ENCODE results near the gene HAUS5. TPM values are rescaled to one million over a fixed set of nuclear protein-coding genes. Genes with fewer than 3 reads are reported as not detected.

The HAUS5 gene
- polyA plus RNA-seq, 3 donors = 19.9 to 21.4 (median 21.4) TPM

DNA sequence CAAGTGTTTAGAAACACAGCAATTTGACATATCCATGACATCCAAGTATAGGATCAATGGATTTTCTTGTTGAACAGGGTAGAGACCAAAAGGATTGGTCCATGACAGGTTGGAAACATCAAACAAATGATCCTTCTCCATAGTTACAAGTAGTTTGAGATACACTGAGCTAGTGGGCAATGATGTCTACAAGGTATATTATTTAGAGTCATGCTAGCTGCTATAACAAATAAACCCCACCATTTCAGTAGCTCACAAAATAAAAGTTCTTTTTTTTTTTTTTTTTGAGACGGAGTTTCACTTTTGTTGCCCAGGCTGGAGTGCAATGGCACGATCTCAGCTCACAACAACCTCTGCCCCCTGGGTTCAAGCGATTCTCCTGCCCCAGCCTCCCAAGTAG lies 4.9 kb upstream of the HAUS5 start:
- no peak for DNase-seq (ENCODE audit: low read depth in 3 of 3, low spot score in 2 of 3)

DNA sequence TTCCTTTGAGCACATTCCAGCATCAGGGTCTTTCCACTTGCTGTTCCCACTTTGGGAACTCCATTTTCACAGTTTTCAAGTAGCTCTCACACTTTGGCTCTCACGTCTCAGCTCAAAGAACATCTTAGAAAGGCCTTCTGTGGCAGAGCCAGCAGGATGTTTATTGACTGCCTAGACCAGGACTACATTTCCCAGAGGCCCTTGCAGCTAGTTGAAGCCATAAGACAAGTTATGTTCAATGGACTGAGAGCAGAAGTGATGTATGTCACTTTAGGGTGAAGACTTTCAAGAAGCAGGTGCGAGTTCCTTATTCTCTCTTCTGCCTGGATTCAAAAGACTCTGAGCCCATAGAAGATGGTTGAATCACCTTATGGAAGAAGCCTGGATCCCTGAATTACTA lies 4.3 kb upstream of the HAUS5 start:
- DNase-seq (ENCODE audit: low read depth in 3 of 3, low spot score in 2 of 3) = no peak

DNA sequence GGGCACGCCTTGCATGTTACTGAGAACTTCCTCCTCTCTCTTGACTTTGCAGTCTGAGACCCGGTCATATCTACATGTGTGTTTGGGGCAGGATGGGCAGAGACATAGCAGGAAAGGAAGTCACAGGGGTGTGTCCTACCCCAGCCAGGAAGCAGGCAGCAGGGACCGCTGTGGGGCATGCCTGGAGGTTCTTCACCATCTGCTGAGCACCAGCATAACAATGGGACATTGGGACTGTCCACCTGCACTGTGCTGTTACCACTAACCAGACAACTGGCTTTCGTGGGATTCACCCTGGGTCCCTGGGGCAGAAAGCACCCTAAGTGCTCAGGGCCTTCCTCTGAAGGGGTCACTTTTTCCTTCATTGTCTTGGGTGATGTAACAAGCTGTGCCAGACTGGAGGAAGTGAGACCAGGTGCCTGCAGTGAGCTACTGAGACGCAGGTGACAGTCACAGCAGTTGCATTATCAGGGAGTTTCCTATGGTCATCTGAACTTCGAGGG lies 2.6 kb upstream of the HAUS5 start:
- no peak for DNase-seq (ENCODE audit: low read depth in 3 of 3, low spot score in 2 of 3)

DNA sequence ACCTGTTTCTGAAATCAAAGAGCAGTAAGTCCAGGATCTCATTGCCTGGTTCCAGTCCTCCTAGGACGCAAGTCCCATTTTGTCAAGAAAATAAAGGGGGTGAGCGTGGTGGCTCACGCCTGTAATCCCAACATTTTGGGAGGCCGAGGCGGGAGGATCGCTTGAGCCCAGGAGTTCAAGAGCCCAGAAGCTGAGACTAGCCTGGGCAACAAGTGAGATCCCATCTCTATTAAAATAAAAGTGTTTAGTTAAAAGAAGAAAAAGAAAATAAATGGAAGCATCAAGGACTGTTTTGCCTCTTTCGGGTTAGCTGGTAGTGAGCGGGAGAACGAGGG lies 344 bp upstream of the HAUS5 start:
- no peak for DNase-seq (ENCODE audit: low read depth in 3 of 3, low spot score in 2 of 3)

DNA sequence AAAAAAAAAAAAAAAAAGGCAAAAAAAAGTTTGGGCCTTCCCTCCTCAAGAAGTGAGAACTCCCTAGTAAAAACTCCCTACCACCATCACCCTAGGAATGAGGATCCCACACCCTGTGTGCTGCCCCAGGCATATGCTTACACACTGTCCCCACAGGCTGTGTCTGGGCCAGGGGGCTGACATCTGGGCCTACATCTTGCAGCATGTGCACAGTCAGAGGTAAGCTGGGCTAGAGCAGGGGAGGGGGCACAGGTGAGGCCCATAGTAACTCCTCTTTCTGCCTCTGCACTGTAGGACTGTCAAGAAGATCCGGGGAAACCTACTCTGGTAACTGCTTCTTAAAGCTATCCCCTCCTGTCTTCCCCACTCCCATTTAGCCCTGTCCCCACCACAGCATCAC lies 1.0 kb downstream of the HAUS5 start:
- DNase-seq (ENCODE audit: low read depth in 3 of 3, low spot score in 2 of 3) = no peak

DNA sequence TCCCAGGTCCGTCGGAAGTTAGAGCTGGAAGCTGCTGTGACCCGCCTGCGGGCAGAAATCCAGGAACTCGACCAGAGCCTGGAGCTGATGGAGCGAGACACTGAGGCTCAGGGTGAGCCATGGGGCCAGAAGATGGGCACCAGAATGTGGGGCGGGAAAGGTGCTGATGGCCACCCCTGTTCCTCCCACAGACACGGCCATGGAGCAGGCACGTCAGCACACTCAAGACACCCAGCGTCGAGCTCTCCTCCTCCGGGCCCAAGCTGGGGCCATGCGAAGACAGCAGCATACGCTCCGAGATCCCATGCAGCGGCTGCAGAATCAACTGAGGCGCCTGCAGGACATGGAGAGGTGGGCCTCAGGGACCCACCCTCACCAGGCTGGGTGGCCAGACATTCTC lies 2.5 kb downstream of the HAUS5 start:
- no peak for DNase-seq (ENCODE audit: low read depth in 3 of 3, low spot score in 2 of 3)

DNA sequence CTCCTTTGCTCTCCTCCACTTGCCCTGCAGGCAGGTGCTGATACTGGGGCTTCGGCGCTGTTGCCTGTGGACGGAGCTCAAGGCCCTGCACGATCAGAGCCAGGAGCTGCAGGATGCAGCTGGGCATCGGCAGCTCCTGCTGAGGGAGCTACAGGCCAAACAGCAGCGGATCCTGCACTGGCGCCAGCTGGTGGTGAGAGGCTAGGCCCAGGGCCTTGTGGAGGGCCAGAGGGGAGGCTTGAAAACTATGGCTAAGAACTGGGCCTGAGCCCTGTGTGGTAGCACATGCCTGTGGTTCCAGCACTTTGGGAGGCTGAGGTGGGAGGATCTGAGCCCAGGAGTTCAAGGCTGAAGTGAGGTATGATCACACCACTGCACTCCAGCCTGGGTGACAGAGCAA lies 6.3 kb downstream of the HAUS5 start:
- no peak for DNase-seq (ENCODE audit: low read depth in 3 of 3, low spot score in 2 of 3)

DNA sequence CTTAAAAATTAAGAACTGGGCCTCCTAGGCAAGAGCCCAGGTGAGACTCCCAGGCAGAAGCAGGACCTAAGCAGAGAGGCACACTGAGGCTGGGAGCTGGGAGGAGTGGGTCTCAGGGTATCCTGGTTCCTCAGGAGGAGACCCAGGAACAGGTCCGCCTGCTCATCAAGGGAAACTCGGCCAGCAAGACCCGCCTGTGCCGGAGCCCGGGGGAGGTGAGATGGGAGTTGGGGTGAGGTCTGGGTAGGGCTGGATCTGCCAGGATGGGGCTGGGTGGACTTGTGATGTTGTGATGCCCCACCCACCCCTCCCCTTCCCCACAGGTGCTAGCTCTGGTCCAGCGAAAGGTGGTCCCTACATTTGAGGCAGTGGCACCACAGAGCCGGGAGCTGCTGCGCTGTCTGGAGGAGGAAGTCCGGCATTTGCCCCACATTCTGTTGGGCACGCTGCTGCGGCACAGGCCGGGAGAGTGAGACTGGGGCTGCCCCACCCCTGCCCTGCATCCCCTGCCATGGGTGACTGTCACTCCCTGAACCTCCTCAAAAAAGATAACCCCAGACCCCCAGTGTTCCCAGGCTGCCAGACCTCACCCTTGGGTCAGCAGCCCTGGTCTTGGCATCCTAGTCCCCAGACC lies 6.9 kb downstream of the HAUS5 start:
- DNase-seq (ENCODE audit: low read depth in 3 of 3, low spot score in 2 of 3) = no peak

DNA sequence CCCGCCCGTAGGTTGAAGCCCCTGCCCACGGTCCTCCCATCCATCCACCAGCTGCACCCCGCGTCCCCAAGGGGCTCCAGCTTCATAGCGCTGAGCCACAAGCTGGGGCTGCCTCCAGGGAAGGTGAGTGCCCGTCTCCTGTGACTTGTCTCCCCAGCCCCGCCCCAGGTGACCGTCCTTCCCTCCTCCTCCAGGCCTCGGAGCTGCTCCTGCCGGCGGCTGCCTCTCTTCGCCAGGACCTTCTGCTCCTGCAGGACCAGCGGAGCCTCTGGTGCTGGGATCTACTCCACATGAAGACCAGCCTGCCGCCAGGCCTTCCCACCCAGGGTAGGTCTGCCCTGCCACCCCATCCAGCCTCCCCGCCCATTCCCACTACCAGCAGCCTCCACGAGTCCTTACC lies 7.5 kb downstream of the HAUS5 start:
- no peak for DNase-seq (ENCODE audit: low read depth in 3 of 3, low spot score in 2 of 3)

DNA sequence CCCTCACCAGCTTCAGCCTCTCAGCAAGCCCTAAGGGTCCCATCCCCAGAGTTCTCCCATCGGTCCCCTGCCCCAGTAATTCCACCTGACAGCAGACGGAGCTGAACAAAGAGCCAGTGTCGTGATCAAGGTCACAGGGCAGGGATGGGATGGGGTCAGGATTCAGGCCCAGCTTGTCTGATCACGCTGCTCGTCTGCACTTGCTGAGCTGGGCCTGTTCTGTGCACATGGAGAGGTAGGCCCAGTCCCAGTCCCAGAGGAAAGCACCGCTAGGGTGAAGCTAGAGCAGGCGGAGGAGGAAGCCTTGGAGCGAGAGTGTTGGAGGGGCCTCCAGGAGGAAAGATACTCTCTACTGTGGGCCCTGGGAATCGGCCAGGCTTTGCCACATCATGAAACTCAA lies 9.2 kb downstream of the HAUS5 start:
- DNase-seq (ENCODE audit: low read depth in 3 of 3, low spot score in 2 of 3) = no peak

DNA sequence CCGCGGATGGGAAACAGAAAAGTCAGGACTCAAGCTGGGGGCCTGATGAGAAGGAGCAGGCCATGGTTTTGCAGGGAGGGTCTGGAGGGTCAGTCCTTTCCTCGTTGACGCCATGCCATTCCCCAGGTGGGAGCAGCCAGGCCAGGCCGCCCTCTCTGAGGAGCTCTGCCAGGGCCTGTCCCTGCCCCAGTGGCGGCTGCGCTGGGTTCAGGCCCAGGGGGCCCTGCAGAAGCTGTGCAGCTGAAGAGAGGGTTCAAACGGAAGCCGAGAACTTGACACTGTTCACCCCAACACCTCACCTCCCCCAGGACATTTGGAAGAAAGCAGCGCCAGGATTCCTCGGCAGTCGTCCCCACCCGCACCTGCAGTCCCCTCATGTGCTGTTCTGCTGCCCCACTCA lies 10.2 kb downstream of the HAUS5 start:
- DNase-seq (ENCODE audit: low read depth in 3 of 3, low spot score in 2 of 3) = no peak

DNA sequence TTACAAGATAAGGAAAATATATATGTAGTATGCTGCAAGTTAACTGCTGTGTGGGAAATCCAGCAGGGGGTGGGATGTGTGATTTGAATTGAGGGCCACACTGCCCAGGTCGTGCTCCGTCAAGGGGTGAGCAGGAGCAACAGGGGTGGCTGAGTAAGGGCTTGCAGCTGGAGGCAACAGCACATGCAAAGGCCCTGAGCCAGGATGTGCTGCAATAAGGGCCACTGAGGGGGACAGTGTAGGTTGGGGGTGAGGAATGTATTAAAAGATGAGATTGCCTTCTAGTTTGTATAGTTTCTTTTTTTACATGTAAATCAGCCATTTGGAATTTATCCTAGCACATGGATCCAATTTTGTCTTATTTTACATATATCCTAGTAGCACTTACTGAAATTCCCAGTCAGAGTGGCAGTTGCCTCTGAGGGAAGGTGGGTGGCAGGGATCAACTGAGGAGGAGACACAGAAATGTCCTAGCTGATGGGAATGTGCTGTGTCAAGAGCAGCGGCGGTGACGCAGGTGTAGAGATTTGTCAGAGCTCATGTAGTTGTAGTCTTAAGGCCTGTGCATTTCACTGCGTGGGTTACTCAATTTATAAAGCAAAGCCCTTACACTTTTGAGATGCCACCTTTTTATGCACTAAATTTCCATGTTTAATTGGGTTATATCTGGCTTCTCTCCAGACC lies 10.9 kb downstream of the HAUS5 start:
- no peak for DNase-seq (ENCODE audit: low read depth in 3 of 3, low spot score in 2 of 3)

DNA sequence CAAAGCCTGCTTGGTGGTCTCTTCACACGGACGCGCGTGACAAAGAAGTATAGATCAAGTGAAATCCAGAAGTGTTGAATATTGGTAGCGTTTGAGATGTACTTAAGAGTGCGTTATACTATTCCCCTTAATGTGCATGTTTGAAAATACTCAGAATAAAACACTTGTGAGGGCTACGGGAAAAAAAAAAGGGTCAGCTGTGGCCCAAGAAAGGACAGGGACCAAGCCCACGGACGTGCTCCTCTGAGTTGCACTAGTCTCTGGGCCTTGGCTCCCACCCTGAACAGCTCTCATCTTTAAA lies 15.7 kb downstream of the HAUS5 start:
- DNase-seq (ENCODE audit: low read depth in 3 of 3, low spot score in 2 of 3) = no peak

DNA sequence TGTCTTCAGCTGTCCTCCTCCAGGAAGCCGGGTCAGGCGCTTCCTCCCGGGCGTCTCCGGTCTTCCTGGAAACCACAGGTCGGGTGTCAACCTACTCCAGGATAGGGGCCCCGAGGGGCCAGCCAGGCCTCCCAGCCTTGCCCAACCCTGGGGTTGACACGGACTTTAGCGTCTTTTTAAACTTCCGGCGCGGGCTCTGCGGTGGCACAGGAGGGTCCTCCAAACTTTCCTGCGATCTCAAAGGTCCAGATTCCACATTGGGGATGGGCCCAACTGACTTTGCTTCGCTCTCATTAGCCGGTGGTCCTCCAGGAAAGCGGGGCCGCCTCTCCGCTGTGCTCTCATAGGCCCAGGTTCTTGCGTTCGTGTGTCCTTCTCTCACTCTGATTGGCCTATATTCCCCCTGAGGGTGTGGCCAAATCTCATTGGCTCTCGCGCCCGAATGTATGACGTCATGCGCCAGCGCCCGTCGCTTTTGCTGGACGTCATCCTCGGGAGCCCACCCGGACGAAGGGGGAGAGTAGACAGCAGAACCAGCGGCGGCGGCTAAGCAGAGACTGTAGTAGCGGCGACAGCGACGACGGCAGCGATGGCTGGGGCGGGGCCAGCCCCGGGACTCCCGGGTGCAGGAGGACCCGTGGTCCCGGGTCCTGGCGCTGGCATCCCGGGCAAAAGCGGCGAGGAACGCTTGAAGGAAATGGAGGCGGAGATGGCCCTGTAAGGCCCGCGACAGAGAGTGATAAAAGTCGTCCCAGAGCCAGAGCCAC lies 16.2 kb downstream of the HAUS5 start, which contains the start of gene RBM42:
Gene RBM42 (plus strand): TSS at position 472 of the 767 bp plus-strand sequence. CDS start 118 bp downstream, at position 590.
- DNase-seq (ENCODE audit: low read depth in 3 of 3, low spot score in 2 of 3) = peak; percentile 98 to 99 (median 99)

DNA sequence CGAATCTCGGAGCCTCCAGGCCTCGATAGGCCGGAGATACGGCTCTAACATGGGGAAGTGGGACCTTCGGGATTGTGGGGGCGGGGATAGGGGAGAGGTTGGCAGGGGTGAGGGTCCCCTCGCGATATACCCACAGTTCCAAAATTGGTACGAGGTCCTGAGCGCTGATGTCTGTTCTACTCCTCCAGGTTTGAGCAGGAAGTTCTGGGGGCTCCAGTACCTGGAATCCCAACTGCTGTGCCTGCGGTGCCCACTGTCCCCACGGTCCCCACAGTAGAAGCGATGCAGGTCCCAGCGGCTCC lies 16.7 kb downstream of the HAUS5 start:
- no peak for DNase-seq (ENCODE audit: low read depth in 3 of 3, low spot score in 2 of 3)

DNA sequence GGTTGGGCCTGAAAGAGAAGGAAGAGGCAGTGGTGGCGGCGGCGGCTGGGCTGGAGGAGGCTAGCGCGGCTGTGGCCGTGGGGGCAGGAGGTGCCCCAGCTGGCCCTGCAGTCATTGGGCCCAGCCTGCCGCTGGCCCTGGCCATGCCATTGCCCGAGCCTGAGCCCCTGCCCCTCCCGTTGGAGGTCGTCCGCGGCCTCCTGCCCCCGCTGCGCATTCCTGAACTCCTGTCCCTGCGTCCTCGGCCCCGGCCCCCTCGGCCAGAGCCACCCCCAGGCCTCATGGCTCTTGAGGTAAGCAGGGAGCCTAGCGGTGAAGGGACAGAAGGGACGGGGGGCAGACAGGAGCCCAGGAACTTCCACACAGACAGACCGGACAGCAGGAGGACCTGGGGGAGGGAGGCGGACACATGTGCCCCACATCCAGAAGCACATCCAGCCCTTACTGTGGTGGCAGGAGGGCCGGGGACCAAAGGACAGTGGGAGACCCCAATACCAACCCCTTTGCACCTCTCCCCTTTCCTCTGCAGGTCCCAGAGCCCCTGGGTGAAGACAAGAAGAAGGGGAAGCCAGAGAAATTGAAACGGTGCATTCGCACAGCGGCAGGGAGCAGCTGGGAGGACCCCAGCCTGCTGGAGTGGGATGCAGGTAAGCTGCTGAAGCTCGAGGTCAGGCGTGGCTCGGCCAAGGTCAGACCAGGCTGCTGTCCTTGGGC lies 21.3 kb downstream of the HAUS5 start:
- DNase-seq (ENCODE audit: low read depth in 3 of 3, low spot score in 2 of 3) = no peak

DNA sequence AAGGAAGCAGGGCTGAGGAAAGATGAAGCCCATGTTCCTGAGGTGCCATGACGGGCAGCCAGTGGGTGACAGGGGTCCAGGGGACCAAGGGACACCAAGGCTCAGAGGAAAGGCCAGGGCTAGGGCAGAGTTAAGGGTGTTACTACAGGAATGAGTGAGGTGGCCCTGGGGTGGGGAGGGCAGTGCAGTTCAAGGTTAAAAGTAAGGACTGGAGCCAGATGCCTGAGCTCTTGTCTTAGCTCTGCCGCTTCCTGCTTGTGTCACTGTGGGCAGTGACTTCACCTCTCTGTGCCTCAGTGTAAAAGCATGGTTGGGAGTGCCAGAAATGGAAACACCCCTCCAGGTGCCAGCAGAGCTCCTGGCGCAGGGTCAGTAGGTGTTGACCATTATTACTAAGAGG lies 24.1 kb downstream of the HAUS5 start:
- DNase-seq (ENCODE audit: low read depth in 3 of 3, low spot score in 2 of 3) = no peak

DNA sequence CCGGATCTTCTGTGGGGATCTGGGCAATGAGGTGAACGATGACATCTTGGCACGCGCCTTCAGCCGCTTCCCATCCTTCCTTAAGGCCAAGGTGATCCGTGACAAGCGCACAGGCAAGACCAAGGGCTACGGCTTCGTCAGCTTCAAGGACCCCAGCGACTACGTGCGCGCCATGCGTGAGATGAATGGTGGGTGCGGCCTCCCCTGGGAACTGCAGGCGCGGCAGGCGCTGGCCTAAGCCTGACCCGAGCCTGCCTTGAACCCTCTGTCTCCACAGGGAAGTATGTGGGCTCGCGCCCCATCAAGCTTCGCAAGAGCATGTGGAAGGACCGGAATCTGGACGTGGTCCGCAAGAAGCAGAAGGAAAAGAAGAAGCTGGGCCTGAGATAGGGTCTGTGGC lies 24.6 kb downstream of the HAUS5 start:
- DNase-seq (ENCODE audit: low read depth in 3 of 3, low spot score in 2 of 3) = no peak

DNA sequence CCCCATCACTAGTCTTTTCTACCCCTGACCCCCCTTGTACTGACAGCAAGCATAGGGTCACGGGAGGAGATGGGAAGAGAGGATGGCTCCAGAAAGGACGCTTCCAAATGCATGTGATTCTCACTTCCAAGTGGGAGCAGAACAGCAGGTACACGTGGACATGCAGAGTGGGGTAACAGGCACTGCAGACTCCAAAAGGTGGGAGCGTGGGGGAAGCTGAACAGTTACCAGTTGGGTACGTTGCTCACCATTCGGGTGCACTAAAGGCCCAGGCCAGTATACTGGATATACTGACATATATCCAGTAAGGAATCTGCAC lies 26.7 kb downstream of the HAUS5 start:
- DNase-seq (ENCODE audit: low read depth in 3 of 3, low spot score in 2 of 3) = no peak

DNA sequence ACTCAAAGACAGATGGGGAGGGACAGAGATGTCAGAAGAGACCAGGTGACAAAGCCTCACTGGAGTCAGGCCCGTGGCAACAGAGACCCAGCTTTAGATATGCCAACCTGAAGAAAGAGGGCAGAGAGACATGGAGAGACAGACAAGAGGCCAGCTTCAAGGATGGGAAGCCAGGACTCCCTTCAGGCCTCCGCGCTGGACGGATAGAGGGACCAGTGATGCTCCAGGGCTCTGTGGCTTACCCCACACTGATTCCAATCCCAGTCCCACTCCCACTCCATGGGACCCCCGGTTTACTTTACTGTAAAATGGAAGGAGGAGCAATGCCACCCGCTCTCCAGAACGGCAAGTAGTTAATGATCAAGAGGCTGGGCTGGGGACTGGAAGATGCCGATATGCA lies 27.3 kb downstream of the HAUS5 start:
- no peak for DNase-seq (ENCODE audit: low read depth in 3 of 3, low spot score in 2 of 3)

DNA sequence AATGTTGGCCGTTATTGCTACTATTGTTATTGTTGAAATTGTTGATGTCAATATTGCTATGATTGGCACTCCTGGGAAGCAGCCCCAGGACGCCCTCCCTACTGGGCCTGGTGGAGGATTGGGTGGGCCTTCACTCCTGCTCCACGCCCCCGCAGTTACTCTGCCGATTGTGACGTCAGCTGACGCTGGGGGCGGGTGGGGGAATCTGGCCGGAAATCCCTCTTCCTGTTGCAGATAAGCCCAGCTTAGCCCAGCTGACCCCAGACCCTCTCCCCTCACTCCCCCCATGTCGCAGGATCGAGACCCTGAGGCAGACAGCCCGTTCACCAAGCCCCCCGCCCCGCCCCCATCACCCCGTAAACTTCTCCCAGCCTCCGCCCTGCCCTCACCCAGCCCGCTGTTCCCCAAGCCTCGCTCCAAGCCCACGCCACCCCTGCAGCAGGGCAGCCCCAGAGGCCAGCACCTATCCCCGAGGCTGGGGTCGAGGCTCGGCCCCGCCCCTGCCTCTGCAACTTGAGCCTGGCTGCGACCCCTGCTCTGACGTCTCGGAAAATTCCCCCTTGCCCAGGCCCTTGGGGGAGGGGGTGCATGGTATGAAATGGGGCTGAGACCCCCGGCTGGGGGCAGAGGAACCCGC lies 29.1 kb downstream of the HAUS5 start, which contains the start of gene ETV2:
Gene ETV2 (plus strand): TSS at position 231 of the 637 bp plus-strand sequence. CDS start 716 bp downstream, outside the sequence.
- no peak for DNase-seq (ENCODE audit: low read depth in 3 of 3, low spot score in 2 of 3)

All from right renal cortex interstitium (tissue), 3 donors.